ENCODE data around the gene BICRAL.
"Not testable (repeated sequence)": the region's sequence is repeated elsewhere in the genome, so short reads cannot be mapped to it uniquely, and the experiment has no call there.

The BICRAL gene

DNA sequence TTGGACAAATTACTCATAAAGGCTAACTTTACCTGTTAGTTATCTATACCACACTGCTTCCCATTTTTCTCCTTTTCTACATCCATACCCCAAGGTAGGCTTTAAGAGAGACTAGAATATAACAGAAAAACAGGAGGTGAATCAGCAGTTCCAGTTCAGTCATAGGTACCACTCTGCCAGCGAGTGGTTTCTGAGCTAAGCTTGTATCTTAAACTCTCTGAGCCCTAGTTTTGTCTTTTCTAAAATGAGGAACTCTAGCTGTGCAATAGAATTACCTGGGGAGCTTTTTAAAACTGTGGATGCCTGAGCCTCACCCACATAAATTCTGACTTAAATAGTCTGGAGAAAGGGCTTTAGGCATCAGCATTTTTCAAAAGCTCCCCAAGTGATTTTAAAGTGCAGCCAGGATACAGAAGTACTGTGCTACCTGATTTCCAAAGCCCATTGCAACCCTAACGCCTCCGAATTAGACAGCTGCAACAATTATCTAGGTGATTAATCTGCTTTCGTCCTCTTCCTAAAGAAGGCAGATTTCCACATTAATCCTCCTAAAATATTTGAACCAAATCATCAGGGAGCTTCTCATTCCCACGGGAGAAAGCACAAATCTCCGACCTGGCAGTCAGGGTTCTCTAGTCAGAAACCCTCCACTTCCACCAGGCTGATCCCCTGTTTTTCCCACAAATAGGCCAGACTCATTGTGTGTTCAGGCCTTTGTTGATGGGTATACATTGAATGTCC is 60.2 kb downstream of the BICRAL start:
- no peak for DNase-seq (ENCODE audit: low spot score)

DNA sequence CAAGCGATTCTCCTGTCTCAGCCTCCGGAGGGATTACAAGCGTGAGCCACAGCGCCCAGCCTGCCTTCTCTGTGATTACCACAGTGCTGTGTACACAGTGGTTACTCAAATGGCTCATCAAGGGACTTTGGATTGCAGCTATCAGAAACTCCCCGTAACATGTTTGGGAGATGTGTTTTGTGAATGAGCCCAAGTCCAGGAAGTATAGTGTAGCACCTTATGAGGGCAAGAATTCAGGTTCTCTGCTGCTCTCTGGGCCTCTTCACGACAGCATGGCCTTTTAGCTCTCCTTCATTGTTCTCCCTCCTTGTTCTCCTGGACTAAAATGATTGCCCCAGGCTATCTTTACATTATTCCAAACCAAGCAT is 63.5 kb downstream of the BICRAL start:
- DNase-seq (ENCODE audit: low spot score), result no peak

DNA sequence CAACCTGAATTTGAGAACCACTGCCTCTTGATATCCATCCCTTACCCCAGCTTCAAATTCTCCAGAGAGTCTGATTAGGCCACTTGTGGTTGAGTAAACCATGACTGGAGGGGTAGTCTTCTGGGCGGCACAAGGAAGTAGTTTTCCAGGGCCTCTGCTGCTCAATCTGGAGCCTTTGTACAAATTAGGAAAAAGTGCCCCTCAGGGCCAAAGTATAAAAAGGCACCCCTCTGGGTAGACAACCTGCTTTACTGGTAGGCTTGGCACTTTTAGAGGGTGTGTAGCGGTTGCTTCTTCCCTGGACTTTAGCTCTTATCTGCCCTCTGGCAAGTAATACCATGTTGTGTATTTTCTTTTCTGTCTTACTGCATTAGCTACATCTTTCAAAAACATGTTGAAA is 64.7 kb downstream of the BICRAL start:
- DNase-seq (ENCODE audit: low spot score), result no peak

DNA sequence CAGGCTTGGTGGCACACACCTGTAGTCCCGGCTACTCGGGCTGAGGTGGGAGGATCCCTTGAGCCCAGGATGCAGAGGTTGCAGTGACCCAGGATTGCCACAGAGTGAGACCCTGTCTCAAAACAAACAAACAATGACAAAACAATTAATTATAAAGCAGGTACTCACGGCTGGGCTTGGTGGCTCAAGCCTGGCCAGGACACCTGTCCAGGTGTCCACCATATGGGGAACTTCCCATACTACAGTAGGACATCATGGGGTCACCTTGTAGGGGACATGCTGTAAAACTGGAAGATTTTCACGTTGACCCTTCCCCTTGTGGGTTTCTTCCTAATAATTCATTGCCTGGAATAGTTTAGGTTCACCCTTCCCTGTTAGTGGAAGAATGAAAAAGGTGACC is 66.8 kb downstream of the BICRAL start:
- no peak for DNase-seq (ENCODE audit: low spot score)

DNA sequence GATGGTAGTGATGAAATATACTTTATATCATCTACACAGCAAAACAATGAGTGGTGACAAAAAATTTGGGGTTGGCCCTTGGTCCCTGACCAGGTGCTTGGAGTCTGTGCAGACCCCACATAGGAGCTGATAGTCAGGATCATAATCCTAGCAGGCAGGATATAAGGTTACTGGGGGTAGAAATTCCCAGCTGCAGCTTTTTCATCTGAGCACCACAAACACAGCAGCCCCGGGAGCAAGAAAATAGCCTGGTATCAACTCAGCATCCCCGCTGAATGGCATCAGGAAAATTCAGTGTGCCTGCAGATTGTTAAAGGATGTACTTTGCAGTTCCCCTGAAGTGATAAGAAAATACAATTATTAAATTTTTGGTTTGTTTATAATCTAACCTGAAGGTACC is 69.7 kb downstream of the BICRAL start:
- DNase-seq (ENCODE audit: low spot score), result no peak

DNA sequence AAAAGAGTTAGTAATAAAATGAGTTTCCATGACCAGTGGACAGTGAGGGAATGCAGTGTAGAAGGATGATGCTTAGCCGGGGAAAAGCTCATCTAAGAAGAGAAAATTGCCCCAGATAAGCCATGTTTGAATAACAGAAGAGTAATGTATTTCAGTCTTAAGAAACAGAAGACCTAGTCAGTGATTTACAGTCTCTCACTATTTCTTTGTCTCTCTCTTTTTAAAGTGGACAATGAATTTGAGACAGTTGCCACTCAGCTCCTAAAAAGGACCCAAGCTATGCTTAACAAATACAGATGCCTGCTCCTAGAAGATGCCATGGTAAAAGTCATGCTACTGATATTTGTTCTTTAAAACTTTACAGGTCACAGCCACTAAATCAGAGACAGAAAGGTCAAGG is 78.2 kb downstream of the BICRAL start:
- no peak for DNase-seq (ENCODE audit: low spot score)

DNA sequence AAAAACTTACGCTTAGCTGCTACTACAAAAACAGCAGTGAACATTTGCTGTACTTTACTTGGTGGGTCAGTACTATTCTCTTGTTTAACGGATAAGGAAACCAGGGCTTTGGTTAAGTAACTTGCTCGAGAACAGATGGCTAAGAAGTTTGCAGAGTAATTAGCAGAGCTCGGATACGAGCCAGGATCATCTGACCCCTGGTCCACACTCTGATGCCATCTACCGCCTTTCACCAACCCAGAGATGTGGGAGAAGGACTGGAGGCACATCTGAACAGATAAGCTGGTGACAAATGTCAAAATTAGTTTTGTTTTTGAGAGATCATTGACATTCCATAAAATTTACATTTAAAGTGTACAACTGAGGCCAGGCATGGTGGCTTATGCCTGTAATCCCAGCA is 78.6 kb downstream of the BICRAL start:
- DNase-seq (ENCODE audit: low spot score), result no peak

DNA sequence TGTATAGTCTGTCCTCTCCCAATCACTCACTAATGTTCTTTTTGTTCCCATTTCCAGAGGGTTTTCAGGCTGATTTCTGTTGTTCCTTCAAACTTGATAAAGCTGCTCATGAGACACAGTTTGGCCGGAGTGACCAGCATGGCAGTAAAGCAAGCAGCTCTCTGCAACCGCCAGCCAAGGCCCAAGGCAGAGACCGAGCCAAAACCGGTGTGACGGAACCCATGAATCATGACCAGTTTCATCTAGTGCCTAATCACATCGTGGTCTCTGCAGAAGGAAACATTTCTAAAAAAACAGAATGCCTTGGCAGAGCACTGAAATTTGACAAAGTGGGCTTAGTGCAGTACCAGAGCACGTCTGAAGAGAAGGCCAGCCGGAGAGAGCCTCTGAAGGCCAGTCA is 82.8 kb downstream of the BICRAL start:
- no peak for DNase-seq (ENCODE audit: low spot score)

DNA sequence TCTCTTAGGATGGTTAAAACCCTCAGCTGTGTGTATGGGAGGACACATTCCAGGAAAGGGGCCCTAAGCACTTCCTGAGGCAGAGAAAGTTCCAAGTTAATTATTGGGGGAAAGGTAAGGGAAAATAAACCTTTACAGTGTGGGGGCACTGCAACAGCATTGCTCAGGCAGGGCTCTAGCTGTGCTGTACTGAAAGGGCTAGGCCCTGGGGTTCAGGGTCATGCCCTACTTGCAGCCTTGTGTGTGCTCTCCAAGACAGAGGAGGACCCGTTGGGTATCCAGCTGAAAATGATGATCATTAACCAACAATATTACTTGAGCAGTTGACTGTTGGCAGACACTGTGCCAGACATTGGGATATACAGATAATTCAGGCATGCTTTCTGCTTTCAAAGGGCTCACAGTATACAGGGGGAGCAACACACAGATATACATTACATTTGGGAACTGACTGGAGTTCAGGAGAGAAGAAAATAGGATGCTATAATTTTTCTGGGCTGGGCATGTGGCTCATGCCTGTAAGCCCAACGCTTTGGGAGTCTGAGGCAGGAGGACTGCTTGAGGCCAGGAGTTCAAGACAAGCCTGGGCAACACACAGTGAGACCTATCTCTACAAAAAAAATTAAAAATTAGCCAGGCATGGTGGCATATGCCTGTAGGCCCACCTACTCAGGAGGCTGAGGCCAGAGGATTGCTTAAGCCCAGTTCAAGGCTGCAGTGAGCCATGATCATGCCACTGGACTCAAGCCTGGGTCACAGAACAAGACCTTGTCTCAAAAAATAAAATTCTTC is 88.5 kb downstream of the BICRAL start:
- no peak for DNase-seq (ENCODE audit: low spot score)

DNA sequence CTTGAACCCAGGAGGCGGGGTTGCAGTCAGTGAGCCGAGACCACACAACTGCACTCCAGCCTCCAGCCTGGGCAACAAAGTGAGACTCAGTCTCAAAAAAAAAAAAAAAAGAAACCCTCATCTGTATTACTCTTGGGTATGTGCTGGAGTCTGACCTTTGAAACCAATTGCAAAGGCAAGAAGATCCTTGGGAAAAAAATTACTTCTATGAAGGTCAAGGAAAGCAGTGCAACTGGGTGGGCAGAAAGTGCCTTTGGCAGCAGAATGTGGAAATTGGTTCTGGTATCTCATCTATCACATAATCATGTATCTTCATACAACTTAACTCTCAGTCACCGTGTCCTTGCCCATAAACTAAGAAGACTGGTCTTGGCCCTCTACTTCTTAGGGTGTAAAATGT is 89.9 kb downstream of the BICRAL start:
- no peak for DNase-seq (ENCODE audit: low spot score)

DNA sequence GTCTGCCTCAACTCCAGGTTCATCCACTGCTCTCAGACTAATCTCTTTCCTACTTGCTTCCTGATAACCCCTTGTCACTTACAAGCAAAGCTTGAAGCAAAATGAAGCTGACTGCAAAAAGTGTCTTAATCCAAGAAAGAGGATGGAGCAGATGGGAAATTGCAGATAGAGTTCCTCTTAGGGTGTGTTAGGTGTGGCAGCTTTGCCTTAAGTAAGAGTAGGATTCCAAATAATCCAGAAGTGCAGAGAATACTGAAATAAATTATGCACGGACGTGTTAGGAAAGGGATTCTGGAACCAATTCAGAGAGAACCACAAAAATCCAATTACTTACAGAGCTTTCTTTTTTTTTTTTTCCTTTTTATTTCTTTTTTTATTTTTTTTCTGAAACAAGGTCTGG is 91.5 kb downstream of the BICRAL start:
- no peak for DNase-seq (ENCODE audit: low spot score)

DNA sequence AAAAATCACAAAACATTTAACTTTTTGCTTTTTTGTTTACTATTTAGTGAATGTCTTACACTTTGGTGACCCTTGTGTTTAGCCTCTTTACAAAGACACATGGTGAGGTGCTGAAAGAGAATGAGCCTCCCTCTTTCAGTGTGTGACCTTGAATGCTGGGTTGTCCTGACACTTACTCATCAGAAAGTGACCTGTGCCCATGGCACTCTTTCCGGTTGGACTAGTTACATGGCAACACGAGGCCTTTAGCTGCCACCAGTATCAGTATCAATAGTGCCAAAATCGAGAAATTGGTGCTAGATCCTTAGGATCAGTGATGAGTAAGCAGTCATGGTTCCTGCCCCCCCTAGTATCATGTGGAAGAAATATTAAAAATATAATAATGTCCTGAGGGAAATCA is 95.8 kb downstream of the BICRAL start:
- no peak for DNase-seq (ENCODE audit: low spot score)

DNA sequence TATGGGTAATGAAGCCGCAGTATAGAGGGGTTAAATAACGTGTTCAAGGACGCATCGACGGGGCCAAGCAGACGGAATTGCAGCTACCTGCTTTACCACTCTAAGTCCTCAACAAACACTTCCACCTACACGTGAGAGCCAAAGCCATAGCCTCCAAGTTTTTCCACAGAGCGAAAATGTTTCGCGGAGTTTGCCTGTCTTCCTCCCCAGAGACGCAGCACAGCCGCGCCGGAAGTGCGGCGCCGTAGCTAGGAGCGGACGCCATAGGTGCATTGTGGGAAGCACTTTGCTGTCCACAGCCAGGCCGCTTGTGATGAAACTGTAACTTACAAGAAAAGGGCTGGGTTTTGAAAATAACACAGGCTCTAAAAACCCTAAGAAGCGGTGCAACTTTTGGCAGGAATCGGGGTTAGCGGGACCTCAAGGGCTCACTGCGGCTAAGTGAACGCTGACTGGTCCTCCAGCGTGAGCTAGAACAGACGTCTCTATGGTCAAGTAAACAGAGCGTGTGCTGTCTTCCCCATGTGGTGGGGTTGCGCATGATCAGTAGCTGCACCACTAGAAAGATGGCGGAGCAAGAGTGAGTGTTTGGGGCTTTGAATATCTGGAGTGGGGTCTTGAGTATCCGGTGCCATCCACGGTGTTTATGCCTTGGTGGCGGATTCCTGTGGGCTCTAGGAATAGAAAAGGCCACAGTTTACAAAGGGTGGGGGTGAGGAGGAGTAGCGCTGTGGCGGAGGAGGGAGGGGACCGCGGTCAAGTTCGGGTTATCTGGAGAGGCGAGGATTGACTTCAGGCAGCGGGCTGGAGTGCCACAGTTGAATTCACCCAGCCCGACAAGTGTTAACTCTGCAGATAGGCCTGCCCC is 97.8 kb downstream of the BICRAL start, which contains the start of gene RPL7L1:
Gene RPL7L1, plus strand, starts transcription at position 245 of the 868 bp plus-strand sequence. Its CDS starts 295 bp downstream, at position 540.
- DNase-seq (ENCODE audit: low spot score), result peak; percentile 86

DNA sequence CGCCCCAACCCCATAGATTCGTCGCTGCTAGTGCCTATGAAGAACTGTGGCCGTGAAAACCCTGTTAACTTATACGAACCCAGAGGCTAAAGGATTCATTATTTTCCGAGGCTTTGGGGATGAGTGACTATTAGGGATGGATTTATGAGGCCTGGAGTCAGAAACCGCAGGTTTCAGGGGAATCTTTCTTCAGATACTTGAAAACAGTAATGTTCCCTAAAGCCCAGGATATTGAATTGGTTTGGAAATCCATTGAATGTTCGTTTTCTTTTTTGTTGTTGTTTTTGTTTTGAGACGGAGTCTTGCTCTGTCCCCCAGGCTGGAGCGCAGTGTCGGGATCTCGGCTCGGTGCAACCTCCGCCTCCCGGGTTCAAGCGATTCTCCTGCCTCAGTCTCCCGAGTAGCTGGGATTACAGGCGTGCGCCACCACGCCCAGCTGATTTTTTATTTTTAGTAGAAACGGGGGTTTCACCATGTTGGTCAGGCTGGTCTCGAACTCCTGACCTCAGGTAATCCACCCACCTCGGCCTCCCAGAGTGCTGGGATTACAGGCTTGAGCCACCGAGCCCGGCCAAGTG is 98.5 kb downstream of the BICRAL start:
- DNase-seq (ENCODE audit: low spot score), result not testable (repeated sequence)

DNA sequence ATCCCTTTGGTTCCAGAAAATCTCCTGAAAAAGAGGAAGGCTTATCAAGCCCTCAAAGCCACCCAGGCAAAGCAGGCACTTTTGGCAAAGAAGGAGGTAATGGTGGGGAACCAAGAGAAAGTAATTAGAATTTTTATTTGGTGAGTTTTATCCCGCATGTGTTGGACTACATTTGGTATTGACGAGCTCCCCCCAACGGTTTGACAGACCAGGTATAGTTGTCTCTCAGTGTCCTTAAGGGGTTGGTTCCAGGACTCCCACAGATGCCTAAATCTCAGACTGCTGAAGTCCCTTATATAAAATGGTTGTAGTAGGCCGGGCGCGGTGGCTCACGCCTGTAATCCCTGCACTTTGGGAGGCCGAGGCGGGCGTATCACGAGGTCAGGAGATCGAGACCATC is 99.0 kb downstream of the BICRAL start:
- not testable (repeated sequence) for DNase-seq (ENCODE audit: low spot score)

DNA sequence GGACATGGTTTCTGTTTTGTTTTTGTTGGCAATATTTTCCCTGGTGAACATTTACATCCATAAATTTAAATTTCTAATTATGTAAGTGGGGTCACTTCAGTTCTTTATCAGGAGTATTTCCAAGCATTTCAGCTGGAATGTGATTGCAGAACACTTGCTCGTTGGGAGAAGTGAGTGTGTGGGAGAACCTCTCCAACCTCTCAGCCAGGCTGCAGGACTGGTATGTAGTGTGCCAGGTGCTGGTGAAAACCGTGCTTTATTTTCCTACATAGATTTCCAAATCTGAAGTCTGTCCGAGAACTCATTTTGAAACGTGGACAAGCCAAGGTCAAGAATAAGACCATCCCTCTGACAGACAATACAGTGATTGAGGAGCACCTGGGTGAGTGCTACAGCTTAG is 103.8 kb downstream of the BICRAL start:
- no peak for DNase-seq (ENCODE audit: low spot score)

DNA sequence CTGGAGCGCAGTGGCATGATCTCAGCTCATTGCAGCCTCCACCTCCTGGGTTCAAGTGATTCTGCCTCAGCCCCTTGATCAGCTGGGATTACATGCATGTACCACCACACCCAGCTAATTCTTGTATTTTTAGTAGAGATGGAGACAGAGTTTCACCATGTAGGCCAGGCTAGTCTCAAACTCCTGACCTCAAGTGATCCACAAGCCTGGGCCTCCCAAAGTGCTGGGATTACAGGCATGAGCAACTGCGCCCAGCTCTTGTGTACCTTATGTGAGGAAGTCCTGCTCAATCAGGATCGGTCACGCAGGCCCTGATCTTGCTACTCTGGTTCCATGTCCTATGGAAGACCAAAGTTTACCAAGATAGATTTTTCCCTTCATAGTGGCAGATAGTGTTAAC is 106.3 kb downstream of the BICRAL start:
- DNase-seq (ENCODE audit: low spot score), result not testable (repeated sequence)

DNA sequence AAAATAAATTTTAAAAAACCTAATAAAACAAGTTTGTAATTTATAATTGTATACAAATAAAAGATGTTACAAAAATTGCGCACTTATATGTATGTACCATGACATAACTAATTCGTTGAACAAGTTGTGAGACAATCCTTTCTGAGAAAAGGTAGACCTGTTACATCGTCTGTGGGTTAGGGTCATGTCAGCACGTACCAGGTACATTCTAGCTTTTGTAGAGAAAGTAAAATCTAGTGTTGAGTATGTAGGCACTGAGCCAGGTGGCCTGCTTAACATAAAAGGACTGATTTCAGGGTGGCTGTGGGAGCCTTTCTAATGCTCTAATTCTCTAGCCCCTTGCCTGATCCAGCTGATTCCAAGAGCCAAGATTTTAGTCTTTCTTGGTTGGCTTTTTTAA is 108.0 kb downstream of the BICRAL start:
- peak; percentile 26 for DNase-seq (ENCODE audit: low spot score)

DNA sequence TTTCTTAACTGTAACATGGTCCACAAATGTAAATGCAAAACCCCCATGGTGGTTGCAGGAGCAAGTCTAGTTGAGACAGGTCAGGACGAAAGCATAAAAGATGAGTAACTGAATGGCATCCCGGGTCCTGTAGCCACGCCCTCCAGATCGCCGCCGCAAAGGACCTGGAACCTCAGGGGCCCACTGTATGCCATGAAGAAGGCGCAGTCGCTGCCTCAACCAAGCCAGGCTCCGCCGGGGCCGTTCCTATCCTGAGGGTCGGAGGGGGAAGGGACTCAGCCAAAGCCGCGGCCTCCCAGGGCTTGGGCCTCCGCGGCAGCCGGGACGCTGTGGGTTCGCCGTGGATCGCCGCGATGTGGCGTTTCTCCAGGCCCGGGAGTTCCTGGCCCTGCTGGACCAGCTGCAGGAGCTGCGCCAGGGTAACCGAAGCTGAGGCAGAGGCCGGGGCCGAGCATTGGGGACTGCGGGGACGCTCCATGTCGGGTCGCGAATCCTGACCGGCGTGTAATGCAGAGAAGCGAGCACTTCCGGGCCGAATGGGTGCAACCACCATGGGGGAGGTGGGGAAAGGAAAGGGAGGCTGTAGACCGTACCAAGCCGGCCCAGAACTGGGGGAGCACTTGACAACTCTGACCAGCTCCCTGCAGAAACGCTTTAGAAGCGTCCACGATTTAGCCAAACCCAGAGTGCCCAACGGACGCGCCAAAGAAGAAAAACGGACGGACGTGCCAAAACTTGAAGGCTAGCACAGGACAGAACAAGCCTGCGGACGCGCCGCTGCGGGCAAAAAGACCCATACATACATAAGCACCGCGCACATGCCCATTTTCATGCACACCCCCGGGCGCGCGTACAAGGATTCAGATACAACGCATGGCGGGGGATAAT is 108.7 kb downstream of the BICRAL start:
- peak; percentile 90 for DNase-seq (ENCODE audit: low spot score)

DNA sequence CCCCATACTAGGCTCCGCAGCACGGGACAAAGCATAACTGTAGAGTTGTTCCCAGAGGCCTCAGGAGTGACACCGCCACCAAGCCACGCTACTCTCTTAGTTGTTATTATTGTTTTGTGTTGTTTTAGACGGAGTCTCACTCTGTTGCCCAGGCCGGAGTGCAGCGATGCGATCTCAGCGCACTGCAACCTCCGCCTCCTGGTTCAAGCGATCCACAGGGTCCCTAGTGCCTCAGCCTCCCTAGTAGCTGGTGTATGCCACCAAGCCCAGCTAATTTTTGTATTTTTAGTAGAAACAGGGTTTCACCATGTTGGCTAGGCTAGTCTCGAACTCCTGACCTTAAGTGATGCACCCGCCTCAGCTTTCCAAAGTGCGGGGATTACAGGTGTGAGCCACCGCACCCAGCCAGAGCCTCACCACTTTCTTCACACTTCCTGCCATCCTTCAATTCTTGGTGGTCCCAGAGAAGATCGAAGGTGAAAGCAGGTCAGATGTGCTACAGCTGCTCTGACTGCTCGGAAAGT is 109.4 kb downstream of the BICRAL start:
- no peak for DNase-seq (ENCODE audit: low spot score)

Data from LoVo (cell line).